Activated naive CD4-positive, alpha-beta T cell treated with anti-CD3 and anti-CD28 coated beads, Interleukin-2, amount 10 ng/mL, durations not matched to agents 7 days and 5 days (primary cell): ENCODE measurements around the gene TRDN.
"Not testable (repeated sequence)": the region's sequence is repeated elsewhere in the genome, so short reads cannot be mapped to it uniquely, and the experiment has no call there.

ENCODE experiments used
- CTCF ChIA-PET: fragments of 350-600 bp; sonication (Branson Sonifier 250); formaldehyde crosslinking; loops from one replicate; lab custom pipeline; 2021; ENCODE audit warnings: antibody characterized with exemption; lab: Charles Lee
- DNase-seq: peaks from one replicate; pipeline ENCODE4 v3.0.0-alpha.2; 2020
- H3K27ac Mint-ChIP-seq: one replicate; pipeline ENCODE4 v1.8.0; 2021; ENCODE audit warnings: mild to moderate bottlenecking, moderate library complexity, mixed read lengths
- H3K27me3 Mint-ChIP-seq: one replicate; pipeline ENCODE4 v1.8.0; 2021; ENCODE audit warnings: mild to moderate bottlenecking, mixed read lengths
- H3K36me3 Mint-ChIP-seq: one replicate; pipeline ENCODE4 v1.8.0; 2021; ENCODE audit warnings: mixed read lengths
- H3K4me1 Mint-ChIP-seq: one replicate; pipeline ENCODE4 v1.8.0; 2021; ENCODE audit warnings: mixed read lengths
- H3K4me3 Mint-ChIP-seq: one replicate; pipeline ENCODE4 v1.8.0; 2021; ENCODE audit warnings: mild to moderate bottlenecking, moderate library complexity, mixed read lengths
- H3K9me3 Mint-ChIP-seq: one replicate; pipeline ENCODE4 v1.8.0; 2021; ENCODE audit warnings: mixed read lengths

TRDN gene

DNA sequence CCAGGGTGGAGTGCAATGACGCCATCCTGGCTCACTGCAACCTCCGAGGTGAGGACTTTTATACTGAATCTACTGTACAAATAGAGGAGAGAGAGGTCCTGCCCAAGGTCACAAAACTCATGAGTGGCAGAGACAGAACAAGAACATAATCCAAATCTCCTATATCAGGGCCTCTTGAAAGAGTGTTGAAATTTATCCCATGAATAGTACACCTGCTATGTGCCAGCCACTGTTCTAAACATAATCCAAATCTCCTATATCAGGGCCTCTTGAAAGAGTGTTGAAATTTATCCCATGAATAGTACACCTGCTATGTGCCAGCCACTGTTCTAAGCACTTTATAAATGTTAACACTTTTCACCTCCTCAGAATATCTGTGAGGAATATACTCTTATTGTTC is 409.0 kb downstream of the TRDN start:
- H3K4me3 Mint-ChIP-seq, H3K4me1 Mint-ChIP-seq, H3K36me3 Mint-ChIP-seq, CTCF ChIA-PET, H3K9me3 Mint-ChIP-seq, H3K27ac Mint-ChIP-seq, DNase-seq, H3K27me3 Mint-ChIP-seq: not testable (repeated sequence)

DNA sequence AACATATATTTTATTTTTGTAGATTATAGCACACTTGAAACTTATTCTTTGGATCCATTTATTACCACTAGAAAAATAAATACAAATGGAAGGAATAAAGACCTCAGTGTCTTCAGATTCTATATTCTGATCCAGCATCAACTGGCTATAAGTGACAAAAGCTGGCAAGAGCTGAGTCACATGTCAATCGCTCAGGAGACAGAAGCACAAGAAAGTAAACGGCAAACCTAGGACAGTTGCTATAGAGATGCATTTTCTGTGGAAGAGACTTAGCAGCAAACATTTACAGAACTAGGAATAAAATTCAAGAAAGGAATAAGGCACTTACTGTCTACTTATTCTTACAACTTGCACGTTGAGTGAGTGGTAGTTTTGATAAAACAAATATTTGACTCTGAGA is 410.4 kb downstream of the TRDN start:
- Mint-ChIP-seq H3K36me3 (no peaks in the 10 kb centered on the region), H3K27ac (no peak overlapping the region), H3K27me3 (no peaks in the 10 kb centered on the region), H3K9me3 (no peaks in the 10 kb centered on the region), H3K4me3 (no peak overlapping the region), H3K4me1 (no peaks in the 10 kb centered on the region)
- no peak for DNase-seq
- CTCF ChIA-PET, result no interaction called here

- CTCF ChIA-PET, result no interaction called here
- Mint-ChIP-seq H3K27ac (no peak overlapping the region), H3K9me3 (no peaks in the 10 kb centered on the region), H3K36me3 (no peaks in the 10 kb centered on the region), H3K4me3 (no peak overlapping the region), H3K4me1 (no peaks in the 10 kb centered on the region), H3K27me3 (no peaks in the 10 kb centered on the region)
- DNase-seq, result no peak
These were observed 412.7 kb downstream of the TRDN start for GRCh38 chr6:123224077-123224476.

- no peaks in the 10 kb centered on the region for H3K27me3 Mint-ChIP-seq
- no peak for DNase-seq
- H3K4me1 Mint-ChIP-seq, result no peaks in the 10 kb centered on the region
- H3K27ac Mint-ChIP-seq, result no peak overlapping the region
- CTCF ChIA-PET, result no interaction called here
- H3K36me3 Mint-ChIP-seq, result no peaks in the 10 kb centered on the region
- no peak overlapping the region for H3K4me3 Mint-ChIP-seq
- no peaks in the 10 kb centered on the region for H3K9me3 Mint-ChIP-seq
These were observed 413.3 kb downstream of the TRDN start for GRCh38 chr6:123223461-123223860.

DNA sequence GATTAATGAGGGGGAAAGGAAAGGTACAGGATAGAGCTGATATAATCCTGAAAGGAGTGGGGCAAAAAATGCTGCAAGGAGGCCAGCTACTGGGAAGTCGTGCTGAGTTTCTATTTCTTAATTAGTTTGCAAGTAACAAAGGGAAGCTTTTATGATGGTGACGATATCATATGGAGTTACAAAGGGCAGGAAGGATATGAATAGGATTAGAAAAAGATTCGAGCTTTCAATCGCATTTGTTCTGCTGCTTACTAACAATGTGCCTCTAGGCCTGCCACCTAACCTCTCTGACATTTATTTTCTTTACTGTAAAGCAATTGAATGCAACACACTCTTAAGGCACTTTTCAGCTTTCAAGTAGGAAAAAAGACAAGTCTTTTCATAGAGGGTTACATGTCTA is 421.5 kb downstream of the TRDN start:
- Mint-ChIP-seq H3K9me3 (no peaks in the 10 kb centered on the region), H3K36me3 (no peaks in the 10 kb centered on the region), H3K27me3 (no peaks in the 10 kb centered on the region), H3K4me1 (no peaks in the 10 kb centered on the region), H3K4me3 (no peak overlapping the region), H3K27ac (no peak overlapping the region)
- no peak for DNase-seq
- CTCF ChIA-PET, result no interaction called here

GRCh38 chr6:123214433-123214832 is 422.3 kb downstream of the TRDN start:
- CTCF ChIA-PET, result no interaction called here
- Mint-ChIP-seq H3K4me1 (no peaks in the 10 kb centered on the region), H3K27ac (no peak overlapping the region), H3K4me3 (no peak overlapping the region), H3K27me3 (no peaks in the 10 kb centered on the region), H3K9me3 (no peaks in the 10 kb centered on the region), H3K36me3 (no peaks in the 10 kb centered on the region)
- no peak for DNase-seq

DNA sequence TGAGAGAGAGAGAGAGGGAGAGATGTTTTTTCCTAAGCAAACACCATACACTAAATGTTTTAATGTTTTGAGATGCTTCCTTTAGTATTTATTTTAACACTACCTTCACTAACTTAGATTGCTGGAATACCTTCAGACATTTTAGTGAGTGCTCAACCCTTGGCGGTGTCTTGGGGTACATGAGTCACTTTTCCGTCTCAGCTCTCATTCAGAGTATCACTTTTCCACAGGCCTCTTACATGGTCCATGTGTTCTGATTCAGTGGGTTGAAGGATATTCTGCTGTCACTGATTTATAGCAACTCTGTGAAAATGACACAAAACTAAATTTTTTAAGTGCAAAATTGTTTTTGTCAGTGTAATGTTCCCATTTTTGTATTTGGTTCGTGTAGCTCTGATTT is 422.8 kb downstream of the TRDN start:
- no peaks in the 10 kb centered on the region for H3K36me3 Mint-ChIP-seq
- CTCF ChIA-PET, result no interaction called here
- no peak overlapping the region for H3K27ac Mint-ChIP-seq
- no peaks in the 10 kb centered on the region for H3K4me1 Mint-ChIP-seq
- no peaks in the 10 kb centered on the region for H3K27me3 Mint-ChIP-seq
- DNase-seq, result no peak
- no peaks in the 10 kb centered on the region for H3K9me3 Mint-ChIP-seq
- no peak overlapping the region for H3K4me3 Mint-ChIP-seq

- Mint-ChIP-seq H3K4me3 (no peak overlapping the region), H3K4me1 (no peaks in the 10 kb centered on the region), H3K27me3 (no peaks in the 10 kb centered on the region), H3K9me3 (no peaks in the 10 kb centered on the region), H3K36me3 (no peaks in the 10 kb centered on the region), H3K27ac (no peak overlapping the region)
- DNase-seq, result no peak
- CTCF ChIA-PET, result no interaction called here
These were observed 424.8 kb downstream of the TRDN start for GRCh38 chr6:123211777-123212545.

DNA sequence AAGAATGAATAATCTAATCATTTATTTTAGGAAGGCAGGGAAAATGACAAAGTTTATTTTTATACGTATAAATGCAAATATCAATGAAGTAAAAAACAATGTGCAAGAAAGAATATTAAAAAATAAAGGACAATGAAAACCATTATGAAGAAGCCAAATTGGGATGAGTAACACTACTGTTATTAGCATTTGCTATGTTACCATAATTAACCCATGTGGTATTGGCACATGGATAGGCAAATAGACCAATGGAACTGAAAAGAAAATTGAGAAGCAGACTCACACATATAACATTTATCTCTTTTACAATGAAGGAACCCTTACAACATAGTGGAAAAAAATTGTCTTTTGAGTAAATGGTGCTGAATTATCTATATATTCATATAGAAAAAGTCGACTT is 426.1 kb downstream of the TRDN start:
- Mint-ChIP-seq H3K4me1 (no peaks in the 10 kb centered on the region), H3K4me3 (no peak overlapping the region), H3K9me3 (no peaks in the 10 kb centered on the region), H3K36me3 (no peaks in the 10 kb centered on the region), H3K27me3 (no peaks in the 10 kb centered on the region), H3K27ac (no peak overlapping the region)
- CTCF ChIA-PET, result no interaction called here
- DNase-seq, result no peak

DNA sequence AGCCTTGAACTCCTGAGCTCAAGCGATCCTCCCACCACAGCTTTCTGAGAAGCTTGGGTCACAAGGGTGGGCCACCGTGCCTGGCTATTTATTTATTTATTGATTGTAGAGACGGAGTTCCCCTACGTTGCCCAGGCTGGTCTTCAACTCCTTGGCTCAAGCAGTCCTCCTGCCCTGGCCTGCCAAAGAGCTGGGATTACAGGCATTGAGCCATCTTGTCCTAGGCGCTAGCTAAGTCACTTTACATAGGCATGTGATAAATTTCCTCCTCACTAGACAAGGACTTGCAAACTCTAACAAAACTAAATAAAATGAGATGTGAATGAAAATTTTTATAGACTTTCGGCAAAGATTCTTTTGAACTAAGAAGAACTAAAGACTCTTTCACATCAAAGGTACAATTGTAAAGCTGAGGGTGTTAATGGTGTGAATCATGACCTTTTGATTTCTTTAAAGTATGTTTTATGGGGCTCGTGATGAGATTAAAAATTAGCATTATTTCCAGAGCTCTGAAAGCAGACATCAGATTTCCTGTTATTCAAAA is 428.7 kb downstream of the TRDN start:
- no peaks in the 10 kb centered on the region for H3K36me3 Mint-ChIP-seq
- no peak overlapping the region for H3K27ac Mint-ChIP-seq
- CTCF ChIA-PET, result no interaction called here
- H3K4me3 Mint-ChIP-seq, result no peak overlapping the region
- no peak for DNase-seq
- peaks cover 1% of the 10 kb centered on the region for H3K9me3 Mint-ChIP-seq
- H3K4me1 Mint-ChIP-seq, result no peaks in the 10 kb centered on the region
- H3K27me3 Mint-ChIP-seq, result no peaks in the 10 kb centered on the region

DNA sequence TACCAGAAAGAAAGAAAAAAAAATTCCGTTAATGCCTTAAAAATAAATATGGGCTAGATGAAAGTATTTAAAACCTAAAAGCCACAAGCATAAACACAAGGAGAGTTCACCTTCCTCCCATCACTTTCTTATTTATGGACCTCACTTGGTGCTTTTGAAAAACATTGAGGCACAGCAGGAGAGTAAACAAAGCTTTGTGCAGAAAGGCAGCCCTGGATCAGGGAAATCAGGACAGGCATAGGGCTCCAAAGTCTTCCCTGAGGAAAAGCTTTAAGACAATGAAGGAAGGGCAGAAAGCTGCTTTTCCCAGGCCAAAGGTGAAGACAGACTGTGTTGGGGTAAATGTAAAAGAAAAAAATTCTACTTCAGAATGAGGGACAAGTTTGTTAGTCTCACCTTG is 432.8 kb downstream of the TRDN start:
- H3K27me3 Mint-ChIP-seq, result no peaks in the 10 kb centered on the region
- CTCF ChIA-PET, result no interaction called here
- H3K9me3 Mint-ChIP-seq, result peaks cover 14% of the 10 kb centered on the region
- DNase-seq, result no peak
- H3K27ac Mint-ChIP-seq, result no peak overlapping the region
- no peak overlapping the region for H3K4me3 Mint-ChIP-seq
- no peaks in the 10 kb centered on the region for H3K36me3 Mint-ChIP-seq
- no peaks in the 10 kb centered on the region for H3K4me1 Mint-ChIP-seq

- Mint-ChIP-seq H3K27me3 (no peaks in the 10 kb centered on the region), H3K36me3 (no peaks in the 10 kb centered on the region), H3K4me1 (no peaks in the 10 kb centered on the region), H3K9me3 (peaks cover 14% of the 10 kb centered on the region), H3K27ac (no peak overlapping the region), H3K4me3 (no peak overlapping the region)
- DNase-seq, result no peak
- CTCF ChIA-PET, result no interaction called here
These were observed 434.8 kb downstream of the TRDN start for GRCh38 chr6:123201869-123202372.

DNA sequence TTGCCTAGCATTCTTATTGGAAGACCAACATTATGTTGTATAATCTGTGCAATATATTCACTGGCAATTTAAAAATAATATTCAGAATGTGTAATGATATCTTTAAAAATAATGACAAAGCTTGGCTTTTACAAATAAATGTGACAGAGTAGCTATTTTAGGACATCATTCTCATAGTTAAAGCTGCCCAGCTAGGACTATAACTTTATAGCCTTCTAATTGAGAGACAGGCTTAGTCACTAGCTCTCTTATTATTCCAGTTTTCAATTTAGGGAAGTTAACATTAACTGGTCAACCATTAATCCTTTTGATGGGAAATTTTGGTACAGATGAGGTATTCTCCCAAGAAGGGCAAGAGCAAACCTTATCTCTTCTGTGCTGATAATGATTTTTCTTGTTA is 443.5 kb downstream of the TRDN start:
- Mint-ChIP-seq H3K4me1 (no peaks in the 10 kb centered on the region), H3K9me3 (peaks cover 2% of the 10 kb centered on the region), H3K27me3 (no peaks in the 10 kb centered on the region), H3K4me3 (no peak overlapping the region), H3K27ac (no peak overlapping the region), H3K36me3 (no peaks in the 10 kb centered on the region)
- no peak for DNase-seq
- CTCF ChIA-PET, result no interaction called here

GRCh38 chr6:123189816-123190215 is 446.9 kb downstream of the TRDN start:
- Mint-ChIP-seq H3K27ac (no peak overlapping the region), H3K4me3 (no peak overlapping the region), H3K4me1 (no peaks in the 10 kb centered on the region), H3K27me3 (no peaks in the 10 kb centered on the region), H3K9me3 (peaks cover 7% of the 10 kb centered on the region), H3K36me3 (no peaks in the 10 kb centered on the region)
- CTCF ChIA-PET, result no interaction called here
- no peak for DNase-seq

DNA sequence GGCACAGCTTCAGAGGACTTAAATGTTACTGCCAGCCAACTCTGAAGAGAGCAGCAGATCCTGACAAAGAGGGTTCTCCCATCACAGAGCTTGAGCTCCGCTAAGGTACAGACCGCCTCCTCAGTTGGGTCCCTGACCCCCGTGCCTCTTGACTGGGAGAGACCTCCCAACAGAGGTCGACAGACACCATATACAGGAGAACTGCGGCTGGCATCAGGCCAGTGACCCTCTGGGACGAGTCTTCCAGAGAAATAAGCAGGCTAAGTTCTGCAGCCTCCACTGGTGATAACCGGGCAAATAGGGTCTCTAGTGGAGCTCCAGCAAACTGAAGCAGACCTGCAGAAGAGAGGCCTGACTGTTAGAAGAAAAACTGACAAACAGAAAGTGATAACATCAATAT is 453.8 kb downstream of the TRDN start:
- no peaks in the 10 kb centered on the region for H3K4me1 Mint-ChIP-seq
- no peaks in the 10 kb centered on the region for H3K27me3 Mint-ChIP-seq
- no peak overlapping the region for H3K4me3 Mint-ChIP-seq
- no peaks in the 10 kb centered on the region for H3K36me3 Mint-ChIP-seq
- H3K27ac Mint-ChIP-seq, result no peak overlapping the region
- CTCF ChIA-PET, result no interaction called here
- no peak for DNase-seq
- H3K9me3 Mint-ChIP-seq, result peaks cover 5% of the 10 kb centered on the region
